ENCODE data around the gene ADSS2.
A peak's percentile ranks its signal among the peaks of the same experiment; 100 is the strongest.
"Not testable (repeated sequence)": the region's sequence is repeated elsewhere in the genome, so short reads cannot be mapped to it uniquely, and the experiment has no call there.

The ADSS2 gene

DNA sequence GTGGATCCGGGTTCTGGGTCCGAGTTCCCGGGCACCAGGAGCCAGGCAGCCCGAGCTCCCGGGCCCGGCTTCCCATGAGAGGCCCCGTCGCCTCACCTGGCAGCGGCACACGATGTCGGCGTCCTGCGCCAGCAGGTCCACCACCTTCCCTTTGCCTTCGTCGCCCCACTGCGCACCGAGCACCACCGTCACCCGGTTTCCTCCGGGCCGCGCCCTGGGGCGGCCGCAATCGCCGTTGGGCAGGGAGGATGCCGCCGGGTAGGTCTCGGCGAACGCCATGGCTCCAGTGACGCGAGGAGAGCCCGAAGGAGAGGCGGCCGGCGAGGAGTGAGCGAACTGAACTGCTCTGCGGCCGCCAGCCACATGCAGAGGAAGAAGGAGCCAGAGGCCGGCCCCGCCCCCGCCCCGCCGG, at the start of gene ADSS2:
TSS of gene ADSS2 (minus strand) at position 371 of the 412 bp plus-strand sequence. CDS start at position 279, 92 bp downstream.
- DNase-seq: peak in 2 of 51 donors; percentile 54 to 72

- DNase-seq: not testable (repeated sequence)
Measured at GRCh38 chr1:244500515-244500914, 48.8 kb upstream of the ADSS2 start.

DNA sequence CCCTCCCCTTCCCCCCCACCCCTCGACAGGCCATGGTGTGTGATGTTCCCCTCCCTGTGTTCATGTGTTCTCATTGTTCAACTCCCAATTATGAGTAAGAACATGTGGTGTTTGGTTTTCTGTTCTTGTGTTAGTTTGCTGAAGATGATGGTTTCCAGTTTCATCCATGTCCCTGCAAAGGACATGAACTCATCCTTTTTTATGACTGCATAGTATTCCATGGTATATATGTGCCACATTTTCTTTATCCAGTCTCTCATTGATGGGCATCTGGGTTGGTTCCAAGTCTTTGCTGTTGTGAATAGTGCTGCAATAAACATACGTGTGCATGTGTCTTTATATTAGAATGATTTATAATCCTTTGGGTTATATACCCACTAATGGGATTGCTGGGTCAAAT, 47.8 kb upstream of the ADSS2 start:
- not testable (repeated sequence) for DNase-seq

DNA sequence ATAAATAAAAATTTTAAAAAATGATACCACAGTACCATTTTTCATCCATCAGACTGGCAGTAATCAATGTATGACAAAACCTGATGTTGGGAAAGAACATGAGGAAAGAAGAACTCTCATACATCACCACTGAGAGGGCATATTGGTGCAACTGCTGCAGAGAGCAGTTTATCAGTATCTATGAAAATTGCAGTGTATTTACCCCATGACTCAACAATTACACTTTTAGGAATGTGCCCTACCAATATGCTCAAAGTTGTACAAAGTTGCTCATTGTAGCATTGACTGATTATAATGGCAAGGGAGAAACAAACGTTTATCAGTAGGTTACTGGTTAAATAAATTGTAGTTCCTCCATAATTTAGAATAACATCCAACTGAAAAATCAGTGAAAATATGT, 46.1 kb upstream of the ADSS2 start:
- DNase-seq: no peak

DNA sequence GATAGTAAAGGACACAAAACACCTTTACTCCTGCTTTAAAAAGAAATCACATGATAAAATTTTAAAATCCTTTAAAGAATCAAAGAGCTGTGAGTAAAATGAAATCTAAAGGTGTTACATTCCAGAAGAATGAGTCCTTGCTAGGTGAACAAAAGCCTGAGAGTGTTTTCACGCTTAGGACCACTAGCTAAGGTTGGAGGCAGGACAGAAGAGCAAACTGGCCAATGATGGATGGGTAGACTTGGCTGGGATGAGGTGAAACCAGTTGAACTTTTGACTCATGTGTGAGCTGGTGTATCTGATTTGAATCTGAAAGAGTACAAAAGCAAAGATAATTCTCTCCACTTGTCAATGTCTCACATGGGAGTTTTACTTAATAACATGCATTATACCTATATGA, 44.5 kb upstream of the ADSS2 start:
- DNase-seq: no peak

GRCh38 chr1:244494653-244495052, 42.9 kb upstream of the ADSS2 start:
- DNase-seq: no peak

- not testable (repeated sequence) for DNase-seq
Measured at GRCh38 chr1:244484971-244485370, 33.3 kb upstream of the ADSS2 start.

DNA sequence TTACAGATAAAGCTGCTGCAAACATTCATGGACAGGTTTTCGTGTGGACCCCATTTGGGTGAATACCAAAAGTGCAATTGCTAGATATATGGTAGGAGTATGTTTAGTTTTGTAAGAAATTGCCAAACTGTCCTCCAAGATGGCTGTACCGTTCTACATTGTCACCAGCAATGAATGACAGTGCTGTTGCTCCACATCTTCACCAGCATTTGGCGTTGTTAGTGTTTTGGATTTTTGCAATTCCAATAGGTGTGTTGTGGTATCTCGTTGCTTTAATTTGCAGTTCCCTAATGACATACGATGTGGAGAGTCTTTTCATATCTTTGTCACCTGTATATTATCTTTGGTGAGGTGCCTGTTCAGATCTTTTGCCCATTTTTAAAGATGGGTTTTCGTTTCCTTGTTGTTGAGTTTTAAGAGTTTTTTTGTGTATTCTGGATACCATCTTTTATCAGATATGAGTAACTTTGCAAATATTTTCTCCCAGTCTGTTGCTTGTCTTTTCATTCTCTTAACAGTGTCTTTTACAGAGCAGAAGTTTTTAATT, 21.4 kb upstream of the ADSS2 start:
- DNase-seq: no peak

- no peak for DNase-seq
Measured at GRCh38 chr1:244466724-244467123, 15.0 kb upstream of the ADSS2 start.

GRCh38 chr1:244461245-244462071, 9.7 kb upstream of the ADSS2 start, which contains the start of gene CATSPERE:
TSS of gene CATSPERE (plus strand) at chr1:244461273. CDS start at chr1:244461430, 157 bp downstream.
- peak in 48 of 51 donors; percentile 33 to 82 (median 68) for DNase-seq

DNA sequence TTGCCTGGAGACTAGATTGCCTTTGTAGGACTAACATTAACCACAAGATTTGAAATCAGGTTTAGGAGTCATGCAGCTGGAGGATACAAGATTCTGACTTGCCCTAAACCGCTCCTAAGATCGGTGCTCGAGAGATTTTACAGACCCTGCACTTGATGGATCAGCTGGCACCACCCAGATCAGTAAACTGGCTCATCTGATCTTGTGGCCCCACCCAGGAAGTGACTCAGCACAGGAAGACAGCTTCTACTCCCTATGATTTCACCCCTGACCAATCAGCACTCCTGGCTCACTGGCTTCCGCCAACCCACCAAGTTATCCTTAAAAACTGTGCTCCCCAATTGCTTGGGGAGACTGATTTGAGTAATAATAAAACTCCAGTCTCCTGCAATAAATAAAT, 8.5 kb upstream of the ADSS2 start:
- DNase-seq: no peak

- no peak for DNase-seq
Measured at GRCh38 chr1:244458781-244459180, 7.1 kb upstream of the ADSS2 start.

DNA sequence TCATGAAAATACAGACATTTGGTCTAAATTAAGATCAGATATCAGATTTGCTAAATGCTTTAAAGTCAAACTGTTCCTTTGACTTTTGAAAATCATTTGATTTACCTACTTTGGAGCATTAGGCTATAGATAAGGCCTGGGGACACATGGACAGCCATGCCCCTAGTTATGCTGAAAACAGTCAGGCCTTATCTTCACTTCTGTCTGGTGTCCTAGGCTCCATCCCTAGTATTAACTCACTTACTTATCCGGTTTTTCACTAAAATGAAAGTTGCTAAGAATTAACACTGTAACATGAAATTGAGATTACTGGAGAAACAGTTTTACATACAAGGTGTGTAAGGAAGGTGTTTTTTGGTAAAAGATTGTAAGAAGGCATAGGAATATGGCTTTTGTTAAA, 4.9 kb upstream of the ADSS2 start:
- DNase-seq: no peak

- no peak for DNase-seq
Measured at GRCh38 chr1:244454412-244454811, 2.7 kb upstream of the ADSS2 start.

DNA sequence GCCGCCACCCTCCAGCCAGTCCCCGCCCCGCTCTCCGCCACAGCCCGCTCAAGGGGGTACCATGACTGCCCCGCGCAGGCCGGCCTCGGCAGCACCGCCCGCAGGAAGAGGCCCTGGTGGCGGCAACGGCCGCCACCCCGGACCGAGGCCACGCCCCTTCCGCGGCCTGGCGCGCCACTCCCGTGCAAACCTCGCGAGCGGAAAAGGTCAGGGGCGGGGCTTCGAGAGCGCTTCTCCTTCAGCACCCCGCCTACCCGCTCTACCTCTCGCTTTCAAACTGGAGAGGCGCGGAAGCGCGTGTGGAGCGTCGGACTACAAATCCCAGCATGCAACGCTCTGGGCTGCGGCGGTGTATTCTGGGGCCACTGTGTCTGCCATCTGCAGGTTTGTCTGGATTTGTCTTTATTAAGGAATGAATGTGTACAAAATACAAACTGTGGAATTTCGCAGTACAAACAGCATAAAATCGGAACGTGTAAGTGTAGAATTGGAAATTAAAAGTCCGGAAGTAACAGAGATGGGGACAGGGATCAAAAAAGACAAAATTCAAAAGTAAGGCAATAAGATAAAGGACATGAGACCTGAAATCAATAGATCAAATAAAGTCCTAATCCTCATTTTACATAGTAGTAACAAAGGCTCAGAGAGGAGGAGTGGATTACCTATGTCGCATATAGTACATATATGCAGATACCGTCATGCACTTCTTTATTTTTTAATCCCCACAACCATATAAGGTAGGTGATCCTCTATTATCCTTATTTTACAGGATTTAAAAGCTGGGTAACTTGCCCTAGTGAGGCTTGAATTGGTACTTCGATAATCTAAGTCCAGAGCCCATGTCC, 464 bp upstream of the ADSS2 start:
- DNase-seq: peak; percentile 80 to 100 (median 98)

DNA sequence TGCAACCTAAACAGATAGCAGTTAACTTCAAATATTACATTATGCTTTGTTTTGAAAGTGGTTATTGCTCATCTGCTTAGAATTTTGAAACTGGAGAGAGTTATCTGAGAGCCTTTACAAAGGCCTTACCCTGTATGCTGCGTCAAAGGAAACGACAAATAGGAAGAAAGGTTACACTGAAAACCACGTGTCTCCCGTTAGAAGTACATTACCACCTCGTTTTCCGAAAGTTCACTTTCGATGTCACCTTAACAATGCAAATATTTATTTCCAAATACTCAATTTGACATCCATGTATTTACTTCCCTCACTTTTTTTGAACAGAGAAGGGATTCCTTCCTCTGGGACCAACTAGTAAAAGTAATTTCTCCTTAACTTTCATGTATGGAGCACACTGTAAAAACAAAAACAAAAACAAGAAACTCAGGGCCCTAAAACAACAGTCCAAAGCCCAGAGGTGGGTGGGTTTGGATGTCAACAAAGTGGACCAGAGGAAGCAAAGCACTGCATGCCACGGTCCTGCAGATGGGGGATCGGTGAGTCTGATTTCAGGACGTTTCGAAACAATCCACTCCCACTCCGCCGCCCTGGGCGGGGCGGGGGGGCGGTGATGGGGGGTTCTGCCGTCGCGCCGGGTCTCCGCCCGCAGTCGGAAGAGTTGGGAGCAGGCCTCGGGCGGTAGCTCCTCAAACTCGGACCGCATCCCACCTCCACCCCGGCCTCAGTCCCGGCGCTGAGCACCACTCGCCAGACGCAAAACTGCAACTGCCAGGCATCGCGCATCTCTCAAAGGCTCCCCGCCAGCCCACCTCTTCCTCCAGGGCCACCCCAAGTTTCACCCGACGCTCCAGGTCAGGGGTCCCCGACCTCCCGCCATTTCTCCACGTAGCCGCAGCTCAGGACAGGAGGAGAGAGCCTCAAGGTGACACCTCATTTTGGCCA, 841 bp downstream of the ADSS2 start:
- DNase-seq: peak in 27 of 51 donors; percentile 13 to 77 (median 39)

- DNase-seq: no peak
Measured at GRCh38 chr1:244449936-244450508, 1.7 kb downstream of the ADSS2 start.

- no peak for DNase-seq
Measured at GRCh38 chr1:244448279-244449036, 3.3 kb downstream of the ADSS2 start.

GRCh38 chr1:244447552-244447951, 4.2 kb downstream of the ADSS2 start:
- no peak for DNase-seq

- no peak for DNase-seq
Measured at GRCh38 chr1:244447024-244447423, 4.7 kb downstream of the ADSS2 start.
